HepG2 (cell line): ENCODE data around the gene DYSF. TPM values are rescaled to one million over a fixed set of nuclear protein-coding genes. Genes with fewer than 3 reads are reported as not detected.

Experiments used
- GPN1 ChIP-seq: sonication (generic); formaldehyde crosslinking; IDR thresholded peaks from 2 replicates; pipeline ENCODE4 v1.5.1; 2020; ENCODE audit warnings: missing genetic modification reagents, borderline replicate concordance
- HMGXB4 ChIP-seq, 2 experiments: sonication (generic) in 1 of 2; formaldehyde crosslinking in 1 of 2; IDR thresholded peaks; 2 replicates each; pipeline versions ENCODE4 v1.4.0 to v1.6.1; 2018 to 2020; ENCODE audit warnings: missing genetic modification reagents in 2 of 2, borderline replicate concordance in 1 of 2, low read depth in 1 of 2, mild to moderate bottlenecking in 1 of 2, missing biosample characterization in 1 of 2
- LCORL ChIP-seq, 2 experiments: fragments of 450-650 bp in 1 of 2; sonication (generic) in 1 of 2; formaldehyde crosslinking in 1 of 2; IDR thresholded peaks; 2 replicates each; pipeline versions ENCODE4 v1.5.0 to v1.6.1; 2017 to 2020; ENCODE audit warnings: antibody characterized with exemption in 1 of 2, missing genetic modification reagents in 1 of 2
- MAX ChIP-seq: IDR thresholded peaks from 2 replicates; pipeline ENCODE4 v1.6.1; 2012; ENCODE audit warnings: inconsistent platforms
- MIER2 ChIP-seq: IDR thresholded peaks from 2 replicates; pipeline ENCODE4 v1.6.1; 2016; ENCODE audit warnings: missing biosample characterization, missing genetic modification reagents
- NR3C1 ChIP-seq: sonication (generic); formaldehyde crosslinking; IDR thresholded peaks from 2 replicates; pipeline ENCODE4 v1.4.0; 2020; ENCODE audit warnings: missing genetic modification reagents
- SALL1 ChIP-seq: sonication (generic); formaldehyde crosslinking; IDR thresholded peaks from 2 replicates; pipeline ENCODE4 v1.8.0; 2022; ENCODE audit warnings: mild to moderate bottlenecking, missing genetic modification reagents
- SMC3 ChIP-seq: IDR thresholded peaks from 2 replicates; pipeline ENCODE4 v1.6.1; 2011; ENCODE audit warnings: low read length, improper control_type of control experiment
- THAP11 ChIP-seq: IDR thresholded peaks from 2 replicates; pipeline ENCODE4 v1.6.1; 2016; ENCODE audit warnings: missing biosample characterization, missing genetic modification reagents
- THRA ChIP-seq: sonication (generic); formaldehyde crosslinking; IDR thresholded peaks from 2 replicates; pipeline ENCODE4 v1.4.0; 2020; ENCODE audit warnings: missing genetic modification reagents, borderline replicate concordance
- UBTF ChIP-seq: sonication (generic); formaldehyde crosslinking; IDR thresholded peaks from 2 replicates; pipeline ENCODE4 v1.4.0; 2020; ENCODE audit warnings: mild to moderate bottlenecking, missing genetic modification reagents
- ZIK1 ChIP-seq: sonication (generic); formaldehyde crosslinking; IDR thresholded peaks from 2 replicates; pipeline ENCODE4 v1.5.0; 2020; ENCODE audit warnings: mild to moderate bottlenecking, low read depth, missing genetic modification reagents, borderline replicate concordance
- ZNF281 ChIP-seq: sonication (generic); formaldehyde crosslinking; IDR thresholded peaks from 2 replicates; pipeline ENCODE4 v1.4.0; 2020; ENCODE audit warnings: missing genetic modification reagents, borderline replicate concordance
- ZNF431 ChIP-seq: sonication (generic); formaldehyde crosslinking; IDR thresholded peaks from 2 replicates; pipeline ENCODE4 v1.9.0; 2022; ENCODE audit warnings: missing genetic modification reagents, low read depth, mild to moderate bottlenecking, borderline replicate concordance
- ZNF598 ChIP-seq: sonication (generic); formaldehyde crosslinking; IDR thresholded peaks from 2 replicates; pipeline ENCODE4 v1.5.1; 2020; ENCODE audit warnings: mild to moderate bottlenecking, missing genetic modification reagents, borderline replicate concordance
- ZNF691 ChIP-seq: sonication (generic); formaldehyde crosslinking; IDR thresholded peaks from 2 replicates; pipeline ENCODE4 v1.4.0; 2020; ENCODE audit warnings: missing genetic modification reagents, low read depth, mild to moderate bottlenecking, borderline replicate concordance
- ZNF782 ChIP-seq: sonication (generic); formaldehyde crosslinking; IDR thresholded peaks from 2 replicates; pipeline ENCODE4 v1.4.0; 2020; ENCODE audit warnings: missing genetic modification reagents, mild to moderate bottlenecking, borderline replicate concordance
- ZNF879 ChIP-seq: sonication (generic); formaldehyde crosslinking; IDR thresholded peaks from 2 replicates; pipeline ENCODE4 v1.8.1; 2023; ENCODE audit warnings: missing genetic modification reagents
- polyA plus RNA-seq, 8 experiments: library from polyadenylated mRNA; depleted of rRNA in 3 of 8; stranded (reverse) in 7 of 8; unstranded in 1 of 8; fragments of >200 nt; fragmentation: Illumina TruSeq in 4 of 8; extraction: Trizol in 4 of 8; gene quantifications; 2 replicates each; pipeline versions ENCODE4 v1.2.1 to v1.2.3, GENCODE V29; 2011 to 2016; ENCODE audit warnings: low read depth in 4 of 8, missing spikeins in 1 of 8, mixed read lengths in 1 of 8; ENCODE audit not compliant: insufficient read depth in 1 of 8
- total RNA-seq, 5 experiments: library from RNA; depleted of rRNA; stranded (reverse); fragments of >200 nt; fragmentation: Illumina TruSeq; extraction: Trizol; gene quantifications; 2 replicates each; pipeline ENCODE4 v1.2.3, GENCODE V29; 2016; ENCODE audit warnings: low read depth in 1 of 5

The DYSF gene
- total and polyA plus RNA-seq, 2 of the 13 experiments (the other 11 are each of a cell fraction or from before 2014, with no cell fraction given) = 0.15 to 2.4 TPM

- 0 out of 2 replicates have a peak, but pooled peaks have one; percentile 16 for TF ChIP-seq THRA (CRISPR knock-in tag)
- no peak for TF ChIP-seq LCORL (IDR thresholded peaks at IDR 0.05)
- TF ChIP-seq LCORL (CRISPR knock-in tag; IDR thresholded peaks at IDR 0.05) = 0 out of 2 replicates have a peak, but pooled peaks have one; percentile 29
- peak; percentile 60 to 71; a peak in 3 of 4 replicates for TF ChIP-seq HMGXB4 (CRISPR knock-in tag; IDR thresholded peaks at IDR 0.05; ENCODE audit: borderline replicate concordance in 1 of 2, low read depth in 1 of 2)
- TF ChIP-seq GPN1 (CRISPR knock-in tag) = no peak
- TF ChIP-seq SALL1 (CRISPR knock-in tag) = peak; percentile 46; the same call in 1 of the 2 replicates
- no peak for TF ChIP-seq UBTF (CRISPR knock-in tag)
- TF ChIP-seq ZNF782 (CRISPR knock-in tag) = peak; percentile 62; the same call in 1 of the 2 replicates
- TF ChIP-seq SMC3 = peak; percentile 90
- TF ChIP-seq MIER2 (CRISPR knock-in tag) = 0 out of 2 replicates have a peak, but pooled peaks have one; percentile 26
- TF ChIP-seq NR3C1 (CRISPR knock-in tag) = no peak
- TF ChIP-seq ZIK1 (CRISPR knock-in tag) = 0 out of 2 replicates have a peak, but pooled peaks have one; percentile 35
- peak; percentile 65; the same call in 1 of the 2 replicates for TF ChIP-seq ZNF598 (CRISPR knock-in tag)
- TF ChIP-seq ZNF431 (CRISPR knock-in tag) = 0 out of 2 replicates have a peak, but pooled peaks have one; percentile 49
- peak; percentile 39; the same call in 1 of the 2 replicates for TF ChIP-seq THAP11 (CRISPR knock-in tag)
- TF ChIP-seq ZNF281 (CRISPR knock-in tag) = no peak
- TF ChIP-seq ZNF691 (CRISPR knock-in tag) = peak; percentile 53; the same call in 1 of the 2 replicates
- TF ChIP-seq MAX = peak; percentile 53; the same call in 1 of the 2 replicates
- TF ChIP-seq ZNF879 (CRISPR knock-in tag) = no peak
These were observed 92.4 kb downstream of the DYSF start (continued) for GRCh38 chr2:71545572-71546274.
